Measurements from ENCODE around the gene SLC38A11. TPM values are rescaled to one million over a fixed set of nuclear protein-coding genes. Genes with fewer than 3 reads are reported as not detected.

Gene SLC38A11
- total and polyA plus RNA-seq, 2 of the 13 experiments (the other 11 are each of a cell fraction or from before 2014, with no cell fraction given), result 14.0 to 14.3 TPM

- no peak for TF ChIP-seq ZHX2 (IDR thresholded peaks at IDR 0.05; ENCODE audit: low read depth)
- TF ChIP-seq ZHX2 (CRISPR knock-in tag; IDR thresholded peaks at IDR 0.05; ENCODE audit: borderline replicate concordance), result no peak; the same call in 1 of the 2 replicates
- peak; percentile 96 for TF ChIP-seq GATAD2A (CRISPR knock-in tag; IDR thresholded peaks at IDR 0.05)
- TF ChIP-seq TBX3 (IDR thresholded peaks at IDR 0.05; ENCODE audit: borderline replicate concordance), result no peak; the same call in 1 of the 2 replicates
- TF ChIP-seq, protein P1, sequence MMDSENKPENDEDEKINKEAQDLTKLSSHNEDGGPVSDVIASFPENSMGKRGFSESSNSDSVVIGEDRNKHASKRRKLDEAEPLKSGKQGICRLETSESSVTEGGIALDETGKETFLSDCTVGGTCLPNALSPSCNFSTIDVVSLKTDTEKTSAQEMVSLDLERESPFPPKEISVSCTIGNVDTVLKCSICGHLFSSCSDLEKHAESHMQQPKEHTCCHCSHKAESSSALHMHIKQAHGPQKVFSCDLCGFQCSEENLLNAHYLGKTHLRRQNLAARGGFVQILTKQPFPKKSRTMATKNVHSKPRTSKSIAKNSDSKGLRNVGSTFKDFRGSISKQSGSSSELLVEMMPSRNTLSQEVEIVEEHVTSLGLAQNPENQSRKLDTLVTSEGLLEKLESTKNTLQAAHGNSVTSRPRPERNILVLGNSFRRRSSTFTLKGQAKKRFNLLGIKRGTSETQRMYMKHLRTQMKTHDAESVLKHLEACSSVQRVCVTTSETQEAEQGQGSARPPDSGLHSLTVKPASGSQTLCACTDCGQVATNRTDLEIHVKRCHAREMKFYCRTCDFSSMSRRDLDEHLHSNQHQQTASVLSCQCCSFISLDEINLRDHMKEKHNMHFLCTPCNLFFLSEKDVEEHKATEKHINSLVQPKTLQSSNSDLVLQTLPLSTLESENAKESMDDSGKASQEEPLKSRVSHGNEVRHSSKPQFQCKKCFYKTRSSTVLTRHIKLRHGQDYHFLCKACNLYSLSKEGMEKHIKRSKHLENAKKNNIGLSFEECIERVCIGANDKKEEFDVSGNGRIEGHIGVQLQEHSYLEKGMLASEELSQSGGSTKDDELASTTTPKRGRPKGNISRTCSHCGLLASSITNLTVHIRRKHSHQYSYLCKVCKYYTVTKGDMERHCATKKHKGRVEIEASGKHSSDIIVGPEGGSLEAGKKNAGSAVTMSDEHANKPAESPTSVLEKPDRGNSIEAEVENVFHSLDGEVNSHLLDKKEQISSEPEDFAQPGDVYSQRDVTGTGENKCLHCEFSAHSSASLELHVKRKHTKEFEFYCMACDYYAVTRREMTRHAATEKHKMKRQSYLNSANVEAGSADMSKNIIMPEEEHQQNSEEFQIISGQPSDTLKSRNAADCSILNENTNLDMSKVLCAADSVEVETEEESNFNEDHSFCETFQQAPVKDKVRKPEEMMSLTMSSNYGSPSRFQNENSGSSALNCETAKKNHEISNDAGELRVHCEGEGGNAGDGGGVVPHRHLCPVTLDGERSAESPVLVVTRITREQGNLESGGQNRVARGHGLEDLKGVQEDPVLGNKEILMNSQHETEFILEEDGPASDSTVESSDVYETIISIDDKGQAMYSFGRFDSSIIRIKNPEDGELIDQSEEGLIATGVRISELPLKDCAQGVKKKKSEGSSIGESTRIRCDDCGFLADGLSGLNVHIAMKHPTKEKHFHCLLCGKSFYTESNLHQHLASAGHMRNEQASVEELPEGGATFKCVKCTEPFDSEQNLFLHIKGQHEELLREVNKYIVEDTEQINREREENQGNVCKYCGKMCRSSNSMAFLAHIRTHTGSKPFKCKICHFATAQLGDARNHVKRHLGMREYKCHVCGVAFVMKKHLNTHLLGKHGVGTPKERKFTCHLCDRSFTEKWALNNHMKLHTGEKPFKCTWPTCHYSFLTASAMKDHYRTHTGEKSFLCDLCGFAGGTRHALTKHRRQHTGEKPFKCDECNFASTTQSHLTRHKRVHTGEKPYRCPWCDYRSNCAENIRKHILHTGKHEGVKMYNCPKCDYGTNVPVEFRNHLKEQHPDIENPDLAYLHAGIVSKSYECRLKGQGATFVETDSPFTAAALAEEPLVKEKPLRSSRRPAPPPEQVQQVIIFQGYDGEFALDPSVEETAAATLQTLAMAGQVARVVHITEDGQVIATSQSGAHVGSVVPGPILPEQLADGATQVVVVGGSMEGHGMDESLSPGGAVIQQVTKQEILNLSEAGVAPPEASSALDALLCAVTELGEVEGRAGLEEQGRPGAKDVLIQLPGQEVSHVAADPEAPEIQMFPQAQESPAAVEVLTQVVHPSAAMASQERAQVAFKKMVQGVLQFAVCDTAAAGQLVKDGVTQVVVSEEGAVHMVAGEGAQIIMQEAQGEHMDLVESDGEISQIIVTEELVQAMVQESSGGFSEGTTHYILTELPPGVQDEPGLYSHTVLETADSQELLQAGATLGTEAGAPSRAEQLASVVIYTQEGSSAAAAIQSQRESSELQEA (CRISPR knock-in tag; IDR thresholded peaks at IDR 0.05; ENCODE audit: not compliant biosample characterization), result no peak
- TF ChIP-seq ZNF800 (CRISPR knock-in tag; IDR thresholded peaks at IDR 0.05), result 0 out of 2 replicates have a peak, but pooled peaks have one; percentile 37
- TF ChIP-seq NR2F2 (IDR thresholded peaks at IDR 0.05; ENCODE audit: borderline replicate concordance, low read depth), result no peak
- no peak for TF ChIP-seq ZNF660 (CRISPR knock-in tag; IDR thresholded peaks at IDR 0.05; ENCODE audit: borderline replicate concordance, low read depth)
- TF ChIP-seq KDM5B (CRISPR knock-in tag; IDR thresholded peaks at IDR 0.05; ENCODE audit: borderline replicate concordance), result no peak
- no peak for TF ChIP-seq TRIM24 (CRISPR knock-in tag; IDR thresholded peaks at IDR 0.05)
- TF ChIP-seq ZFP82 (CRISPR knock-in tag; IDR thresholded peaks at IDR 0.05; ENCODE audit: borderline replicate concordance), result no peak; the same call in 1 of the 2 replicates
- TF ChIP-seq ZFY (CRISPR knock-in tag; IDR thresholded peaks at IDR 0.05), result no peak
- TF ChIP-seq NFE2L1 (CRISPR knock-in tag; IDR thresholded peaks at IDR 0.05; ENCODE audit: borderline replicate concordance), result no peak
These were observed 41.5 kb downstream of the SLC38A11 start (continued) for GRCh38 chr2:164913640-164914350.

Measured in HepG2 (cell line).